Measurements from ENCODE around the gene NF2.
"Not testable (repeated sequence)": the region's sequence is repeated elsewhere in the genome, so short reads cannot be mapped to it uniquely, and the experiment has no call there.

The NF2 gene

GRCh38 chr22:29596408-29596807, 7.0 kb upstream of the NF2 start:
- no peak for DNase-seq (ENCODE audit: low spot score)

- not testable (repeated sequence) for DNase-seq (ENCODE audit: low spot score)
Measured at GRCh38 chr22:29597871-29598683, 5.4 kb upstream of the NF2 start.

GRCh38 chr22:29598684-29599020, 4.8 kb upstream of the NF2 start:
- DNase-seq (ENCODE audit: low spot score) = no peak

GRCh38 chr22:29604076-29604360, 585 bp downstream of the NF2 start:
- DNase-seq (ENCODE audit: low spot score) = no peak

GRCh38 chr22:29605527-29605850, 2.1 kb downstream of the NF2 start:
- no peak for DNase-seq (ENCODE audit: low spot score)

- no peak for DNase-seq (ENCODE audit: low spot score)
Measured at GRCh38 chr22:29606320-29606719, 2.9 kb downstream of the NF2 start.

GRCh38 chr22:29607426-29607825, 4.0 kb downstream of the NF2 start:
- DNase-seq (ENCODE audit: low spot score) = no peak

- DNase-seq (ENCODE audit: low spot score) = no peak
Measured at GRCh38 chr22:29609139-29609538, 5.7 kb downstream of the NF2 start.

GRCh38 chr22:29610780-29611179, 7.3 kb downstream of the NF2 start:
- no peak for DNase-seq (ENCODE audit: low spot score)

- DNase-seq (ENCODE audit: low spot score) = no peak
Measured at GRCh38 chr22:29615705-29616327, 12.4 kb downstream of the NF2 start.

GRCh38 chr22:29617922-29618629, 14.6 kb downstream of the NF2 start:
- peak; percentile 22 for DNase-seq (ENCODE audit: low spot score)

GRCh38 chr22:29621761-29622526, 18.5 kb downstream of the NF2 start:
- DNase-seq (ENCODE audit: low spot score) = peak; percentile 67

GRCh38 chr22:29623059-29623458, 19.6 kb downstream of the NF2 start:
- DNase-seq (ENCODE audit: low spot score) = no peak

GRCh38 chr22:29623553-29624169, 20.2 kb downstream of the NF2 start:
- no peak for DNase-seq (ENCODE audit: low spot score)

GRCh38 chr22:29625090-29625825, 21.8 kb downstream of the NF2 start:
- peak; percentile 40 for DNase-seq (ENCODE audit: low spot score)

- DNase-seq (ENCODE audit: low spot score) = peak; percentile 44
Measured at GRCh38 chr22:29626497-29627195, 23.2 kb downstream of the NF2 start.

GRCh38 chr22:29627196-29627535, 23.7 kb downstream of the NF2 start:
- DNase-seq (ENCODE audit: low spot score) = no peak

GRCh38 chr22:29628996-29629902, 25.8 kb downstream of the NF2 start:
- DNase-seq (ENCODE audit: low spot score) = no peak

GRCh38 chr22:29629903-29630516, 26.6 kb downstream of the NF2 start:
- no peak for DNase-seq (ENCODE audit: low spot score)

- no peak for DNase-seq (ENCODE audit: low spot score)
Measured at GRCh38 chr22:29630987-29631386, 27.6 kb downstream of the NF2 start.
